GM20431 (cell line): Measurements from ENCODE around the gene LGMN.

Experiments used
- in situ Hi-C: fragments of 300-500 bp; cut with MseI, MboI; formaldehyde crosslinking; loops from one replicate; pipeline ENCODE4 v1.15.0; 2020; ENCODE audit warnings: low sequenced_read_pairs; ENCODE audit not compliant: unreplicated experiment

LGMN gene

GRCh38 chr14:92729634-92730358 lies 18.6 kb downstream of the LGMN start:
- in situ Hi-C loops: no loop called here

DNA sequence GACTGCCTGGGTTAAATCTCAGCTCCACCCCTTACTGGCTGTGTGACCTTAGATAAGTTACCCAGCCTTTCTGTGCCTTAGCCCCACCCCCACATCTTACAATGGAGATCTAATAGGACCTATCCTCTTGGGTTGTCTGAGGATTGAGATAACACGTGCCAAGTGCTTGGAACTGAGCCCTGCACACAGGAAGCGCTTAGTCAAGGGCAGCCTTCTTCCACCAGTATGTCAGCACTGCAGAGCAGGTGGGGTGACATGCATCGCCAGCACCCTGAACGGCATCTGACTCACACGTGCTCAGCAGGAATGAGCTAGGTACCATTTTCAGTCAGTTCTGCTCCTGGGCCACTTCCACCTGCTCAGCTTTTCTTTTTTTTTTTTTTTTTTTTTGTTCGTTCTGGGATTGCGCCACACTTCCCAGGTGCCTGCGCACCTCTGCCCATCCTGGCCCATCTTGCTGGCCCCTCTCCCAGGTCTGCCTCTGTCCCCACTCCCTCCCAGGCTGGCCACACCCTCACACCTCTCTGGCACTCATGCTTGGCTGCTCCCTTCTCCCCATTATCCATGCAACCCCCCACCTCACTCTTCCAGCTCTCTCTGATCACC lies 19.6 kb downstream of the LGMN start:
- in situ Hi-C loops: no loop called here

- in situ Hi-C loops: no loop called here
Measured at GRCh38 chr14:92726933-92727262, 21.5 kb downstream of the LGMN start.

- in situ Hi-C loops: no loop called here
Measured at GRCh38 chr14:92726135-92726932, 22.1 kb downstream of the LGMN start.

DNA sequence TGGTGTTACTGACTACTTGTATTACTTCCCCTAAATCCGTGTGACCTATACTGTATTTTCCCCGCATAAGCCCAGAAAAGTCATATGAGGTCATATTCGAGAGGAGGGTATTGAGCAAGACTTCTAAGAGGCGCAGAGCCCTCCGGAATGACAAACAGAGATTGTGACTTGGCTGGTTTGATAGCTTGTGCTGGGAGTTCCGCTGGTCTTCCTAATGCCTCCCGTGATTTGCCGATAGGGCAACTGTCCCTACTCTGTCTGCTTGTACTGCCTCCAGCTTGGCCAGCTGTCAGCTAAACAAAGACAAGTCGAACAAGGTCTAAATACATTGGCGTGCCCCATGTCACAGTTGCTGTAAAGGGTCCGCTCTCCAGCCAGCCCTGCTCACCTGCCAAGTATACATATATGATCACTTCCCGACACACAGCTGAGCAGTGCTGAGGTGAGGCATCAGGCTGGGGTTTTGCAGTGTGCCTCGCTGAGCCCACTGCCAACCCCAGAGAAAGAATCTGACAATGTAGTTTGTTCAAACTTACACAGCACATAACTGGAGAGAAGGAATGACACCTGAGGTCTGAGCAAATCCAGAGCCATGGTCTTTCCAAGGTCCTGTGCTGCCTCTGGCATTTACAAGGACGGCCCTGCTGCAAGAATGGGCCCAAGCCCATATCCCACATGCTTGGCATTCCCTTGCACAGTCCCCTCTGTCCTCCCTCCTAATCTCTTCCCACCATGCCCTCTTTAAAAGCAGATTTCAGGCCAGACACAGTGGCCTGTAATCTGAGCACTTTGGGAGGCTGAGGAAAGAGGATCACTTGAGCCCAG lies 23.7 kb downstream of the LGMN start:
- in situ Hi-C loops: no loop called here

DNA sequence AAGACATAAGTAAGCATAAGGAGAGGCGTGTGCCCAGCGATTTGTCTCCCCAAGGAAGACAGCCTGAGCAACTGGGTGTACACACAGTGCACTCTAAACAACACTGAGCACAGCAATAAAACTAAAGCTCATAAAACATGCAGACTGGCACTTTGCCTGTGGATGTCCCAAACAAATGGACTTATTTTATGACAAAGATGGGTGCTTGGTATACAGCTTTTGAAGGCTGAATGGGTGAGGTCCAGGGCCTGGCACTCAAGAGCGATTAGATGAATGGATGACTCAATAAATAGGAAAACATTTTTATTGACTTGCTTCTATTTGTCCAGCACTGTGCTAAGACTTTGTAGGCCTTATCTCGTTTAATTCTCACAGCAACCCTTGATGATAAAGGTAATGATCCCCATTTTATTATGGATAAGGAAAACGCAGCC lies 28.5 kb downstream of the LGMN start:
- in situ Hi-C loops: no loop called here

DNA sequence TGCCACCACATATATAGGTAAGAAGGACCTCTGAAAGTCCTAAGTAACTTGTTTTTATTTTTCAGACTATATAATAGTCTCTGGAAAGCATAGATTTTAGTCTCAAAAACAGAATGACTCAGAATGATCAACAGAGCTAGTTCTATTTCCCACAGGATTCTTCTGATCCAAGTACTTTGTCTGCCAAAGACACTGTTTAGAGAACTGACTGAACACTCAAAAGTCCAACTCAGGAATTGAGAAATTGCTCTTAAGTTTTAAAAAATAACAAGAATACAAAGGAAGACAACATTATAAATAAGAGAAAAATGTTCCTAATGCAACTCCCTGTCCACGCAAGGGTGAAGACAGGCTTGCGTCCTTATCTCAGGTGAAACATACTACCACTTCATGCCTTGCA lies 29.0 kb downstream of the LGMN start:
- in situ Hi-C loops: no loop called here

DNA sequence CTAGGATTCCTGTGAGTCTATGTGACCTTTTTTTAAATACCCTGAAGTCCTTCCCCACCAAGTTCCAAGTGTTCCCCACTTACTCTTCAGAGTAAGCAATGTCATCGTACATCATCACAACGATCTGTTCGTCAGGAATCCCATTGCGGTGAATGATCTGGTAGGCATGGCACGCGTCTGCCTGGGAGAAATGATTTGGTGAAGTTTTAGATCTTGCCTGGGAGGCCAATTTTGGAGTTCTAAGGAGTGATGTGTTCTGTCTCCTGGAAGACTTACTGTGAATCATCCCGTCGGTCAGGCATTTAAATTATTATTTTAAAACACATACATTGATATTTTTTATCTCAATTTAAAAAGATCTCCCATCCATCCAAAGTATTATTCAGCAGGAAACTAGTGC lies 29.8 kb downstream of the LGMN start:
- in situ Hi-C loops: no loop called here

DNA sequence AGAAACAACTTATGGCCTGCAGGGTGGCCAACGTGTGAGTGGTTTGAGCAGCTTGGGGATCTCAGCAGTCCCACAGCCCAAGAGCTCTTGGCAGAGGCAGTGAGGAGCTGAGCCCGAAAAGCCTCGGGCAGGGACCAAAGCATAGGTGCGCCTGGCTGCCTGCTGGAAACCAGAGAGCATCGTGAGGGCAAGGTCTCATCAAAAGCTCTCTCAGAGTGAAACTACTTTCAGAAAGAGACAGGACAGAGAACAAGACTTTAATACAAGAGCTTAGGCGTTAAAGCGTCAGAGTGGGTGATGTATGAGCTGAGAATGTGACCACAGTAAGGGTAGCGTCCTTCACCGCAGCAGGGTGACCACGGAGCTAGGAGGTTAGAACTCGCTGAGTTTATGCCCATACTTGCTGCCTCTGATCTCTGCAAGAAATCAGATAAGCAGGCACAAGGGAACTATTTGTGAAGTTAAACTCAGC lies 30.8 kb downstream of the LGMN start:
- in situ Hi-C loops: no loop called here

DNA sequence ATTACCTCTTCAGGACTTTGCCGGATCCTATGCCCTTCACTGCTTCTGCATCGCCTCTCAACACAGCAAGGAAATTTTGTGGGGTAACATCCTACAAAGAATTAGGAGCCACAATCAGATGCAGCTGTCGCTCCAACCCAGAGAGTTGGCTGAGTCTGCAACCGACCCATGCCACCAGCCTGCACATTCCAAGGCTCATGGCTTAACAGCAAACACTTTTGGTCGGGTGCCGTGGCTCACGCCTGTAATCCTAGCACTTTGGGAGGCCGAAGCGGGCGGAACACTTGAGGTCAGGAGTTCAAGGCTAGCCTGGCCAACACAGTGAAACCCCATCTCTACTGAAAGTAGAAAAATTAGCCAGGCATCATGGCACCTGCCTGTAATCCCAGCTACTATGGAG lies 32.3 kb downstream of the LGMN start:
- in situ Hi-C loops: no loop called here

DNA sequence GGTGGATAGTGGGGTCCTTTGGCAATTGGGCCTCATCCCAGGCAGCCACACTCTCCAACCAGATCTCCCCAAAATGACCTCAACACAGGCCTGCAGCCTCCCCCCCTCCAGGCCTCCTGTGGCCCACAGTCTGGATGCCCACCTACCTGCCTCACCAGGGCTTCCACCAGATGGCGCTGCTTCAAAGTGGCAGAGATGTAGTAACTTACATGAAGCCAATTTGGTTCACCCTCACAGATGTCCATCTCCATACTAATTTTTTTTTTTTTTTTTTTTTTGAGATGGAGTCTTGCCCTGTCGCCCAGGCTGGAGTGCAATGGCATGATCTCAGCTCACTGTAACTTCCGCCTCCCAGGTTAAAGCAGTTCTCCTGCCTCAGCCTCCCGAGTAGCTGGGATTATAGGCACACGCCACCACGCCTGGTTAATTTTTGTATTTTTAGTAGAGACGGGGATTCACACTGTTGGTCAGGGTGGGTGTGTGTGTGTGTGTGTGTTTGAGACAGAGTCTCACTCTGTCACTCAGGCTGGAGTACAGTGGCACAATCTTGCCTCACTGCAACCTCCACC lies 33.6 kb downstream of the LGMN start:
- in situ Hi-C loops: loop anchor here (5.0 kb wide), 1 partner anchor 72 kb away; no protein-coding TSS in a partner anchor

- in situ Hi-C loops: loop anchor here (5.0 kb wide), 1 partner anchor 75 kb away; no protein-coding TSS in a partner anchor
Measured at GRCh38 chr14:92712654-92713051, 35.8 kb downstream of the LGMN start.

DNA sequence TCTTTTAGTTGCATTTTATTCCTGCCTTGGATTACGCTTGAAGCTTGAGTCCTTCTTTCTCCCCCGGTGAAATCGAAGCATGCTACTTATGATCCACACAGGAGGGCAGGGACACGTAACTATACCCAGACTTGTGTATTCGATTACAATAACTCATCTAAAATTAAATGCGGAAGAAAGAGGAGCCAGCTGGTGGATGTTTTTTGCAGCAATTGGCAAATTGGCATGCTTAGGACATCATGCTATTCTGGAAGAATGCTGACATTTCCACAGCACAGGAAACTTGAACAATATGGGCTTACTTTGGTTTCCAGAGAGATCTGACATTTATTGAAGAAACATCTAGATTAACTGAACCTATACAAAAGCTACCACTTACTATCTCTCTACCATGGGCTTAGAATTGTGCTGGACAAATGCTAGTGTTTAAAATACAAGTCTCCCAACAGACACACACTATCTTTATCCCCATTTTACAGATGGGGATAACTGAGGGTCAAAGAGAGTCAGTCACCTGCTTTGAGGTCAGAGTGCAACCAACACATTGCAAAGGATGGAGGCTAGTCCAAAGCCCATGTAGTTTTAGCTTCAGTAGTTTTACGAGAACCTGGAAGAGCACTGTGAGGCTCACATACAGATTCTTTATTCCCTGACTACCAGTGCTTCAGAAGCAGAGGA lies 36.3 kb downstream of the LGMN start:
- in situ Hi-C loops: loop anchor here (5.0 kb wide), 1 partner anchor 75 kb away; no protein-coding TSS in a partner anchor

- in situ Hi-C loops: loop anchor here (5.0 kb wide), 1 partner anchor 77 kb away; no protein-coding TSS in a partner anchor
Measured at GRCh38 chr14:92710001-92710341, 38.5 kb downstream of the LGMN start.

DNA sequence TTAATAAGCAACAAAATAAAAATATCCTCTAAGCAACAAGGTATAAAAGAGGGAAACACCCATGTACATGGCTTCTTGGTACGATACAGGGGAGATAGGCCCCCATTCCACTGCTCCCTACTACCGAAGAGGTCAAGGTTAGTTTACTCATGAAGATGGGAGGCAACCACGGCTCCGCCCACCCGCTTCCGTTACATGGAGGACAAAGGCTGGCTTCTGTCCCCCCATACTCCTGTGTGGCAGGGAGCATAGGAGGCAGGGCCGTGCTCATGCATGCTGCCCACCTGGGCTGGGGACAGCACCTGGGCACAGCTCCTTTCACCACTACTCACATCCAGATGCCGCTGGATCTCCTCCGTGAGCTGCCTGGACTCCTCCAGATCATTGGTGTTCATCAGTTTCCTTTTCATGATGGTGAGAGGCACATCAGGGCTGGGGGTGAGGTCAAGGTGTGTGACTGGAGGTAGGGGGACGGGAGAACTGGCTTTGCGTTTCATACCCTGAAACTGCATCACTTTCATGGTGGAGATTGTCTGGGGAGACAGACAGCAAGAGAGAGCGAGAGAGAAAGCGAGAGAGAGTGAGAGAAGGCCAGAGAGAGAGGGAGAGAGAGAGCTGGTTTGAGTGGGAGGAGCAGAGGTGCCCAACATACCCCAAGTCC lies 39.0 kb downstream of the LGMN start:
- in situ Hi-C loops: no loop called here

DNA sequence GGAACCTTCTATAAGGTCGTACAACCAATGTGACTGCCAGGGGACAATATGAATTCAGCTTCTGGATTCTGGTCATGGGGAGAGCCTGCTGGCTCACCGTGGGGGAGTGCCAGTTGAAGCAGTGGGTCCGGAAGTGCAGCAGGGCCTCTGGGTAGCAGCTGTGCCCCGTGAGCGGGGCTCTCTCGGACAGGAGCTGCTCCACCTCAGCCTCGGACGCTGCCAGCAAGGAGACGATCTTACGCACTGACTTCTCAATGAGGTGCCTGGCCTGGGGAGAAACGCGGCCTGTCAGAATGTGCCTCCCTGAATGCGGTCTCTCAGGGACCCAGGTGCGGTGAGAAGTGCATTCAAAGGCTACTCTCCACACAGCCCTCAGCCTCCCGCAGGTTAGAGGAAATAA lies 42.0 kb downstream of the LGMN start:
- in situ Hi-C loops: no loop called here

DNA sequence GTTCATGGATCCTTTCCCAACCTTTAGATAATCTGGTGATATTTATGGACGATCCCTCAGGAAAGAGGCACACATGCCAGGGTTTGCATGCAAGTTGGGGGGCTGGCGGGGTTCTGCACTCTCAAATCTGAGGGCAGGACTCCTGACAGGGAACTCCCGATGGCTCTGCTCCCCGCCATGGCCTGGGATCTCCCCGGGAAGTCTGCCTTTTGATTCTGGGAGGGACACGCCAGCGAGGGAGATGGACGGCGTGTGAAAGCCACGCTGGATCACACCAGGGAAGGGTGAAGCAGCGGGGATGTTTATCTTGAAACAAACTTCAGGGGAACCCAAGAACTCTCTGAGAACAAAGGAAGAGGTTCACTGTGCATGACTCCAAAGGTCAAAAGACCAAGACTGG lies 43.6 kb downstream of the LGMN start:
- in situ Hi-C loops: no loop called here

DNA sequence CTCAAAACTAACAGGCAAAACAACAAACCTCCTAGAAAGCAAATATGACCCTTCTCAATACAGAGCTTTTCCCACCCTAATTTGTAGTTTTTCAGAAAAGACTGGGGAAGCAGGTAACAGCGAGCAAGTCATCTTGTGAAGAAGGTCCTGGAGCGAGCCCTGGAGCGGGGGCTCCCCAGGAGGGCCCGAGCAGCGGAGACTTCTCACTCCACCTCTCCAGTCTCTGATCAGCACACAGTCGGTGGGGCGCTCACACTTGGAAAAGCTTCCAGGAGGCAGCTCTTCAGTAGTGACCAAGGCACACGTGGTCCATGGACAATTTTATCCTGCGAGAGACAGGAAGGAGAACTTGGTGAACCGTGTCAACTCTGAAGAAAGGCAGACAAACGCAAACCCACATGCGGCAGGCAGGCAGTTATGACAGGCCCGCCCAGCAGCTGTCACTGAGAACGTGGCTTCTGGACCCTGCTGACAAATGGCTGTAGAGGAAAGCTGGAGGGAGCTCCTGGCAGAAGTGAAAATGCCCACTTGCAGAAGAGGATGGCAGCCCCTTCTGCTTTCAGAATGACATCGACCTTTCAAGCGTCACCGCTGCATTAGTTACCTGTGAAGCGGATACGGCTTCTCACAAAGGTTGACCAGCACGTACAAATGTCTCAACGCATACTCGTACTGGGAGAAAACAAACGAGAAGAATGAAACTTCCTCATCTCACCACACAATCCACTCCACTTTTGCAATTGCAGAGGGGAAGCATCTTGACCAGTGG lies 44.2 kb downstream of the LGMN start:
- in situ Hi-C loops: no loop called here
